ENCODE results near the gene TRABD2B. TPM values are rescaled to one million over a fixed set of nuclear protein-coding genes. Genes with fewer than 3 reads are reported as not detected.
A peak's percentile ranks its signal among the peaks of the same experiment; 100 is the strongest.

The TRABD2B gene
- total and polyA plus RNA-seq, 2 of the 13 experiments (the other 11 are each of a cell fraction or from before 2014, with no cell fraction given) = 0.04 TPM; not detected in 1

DNA sequence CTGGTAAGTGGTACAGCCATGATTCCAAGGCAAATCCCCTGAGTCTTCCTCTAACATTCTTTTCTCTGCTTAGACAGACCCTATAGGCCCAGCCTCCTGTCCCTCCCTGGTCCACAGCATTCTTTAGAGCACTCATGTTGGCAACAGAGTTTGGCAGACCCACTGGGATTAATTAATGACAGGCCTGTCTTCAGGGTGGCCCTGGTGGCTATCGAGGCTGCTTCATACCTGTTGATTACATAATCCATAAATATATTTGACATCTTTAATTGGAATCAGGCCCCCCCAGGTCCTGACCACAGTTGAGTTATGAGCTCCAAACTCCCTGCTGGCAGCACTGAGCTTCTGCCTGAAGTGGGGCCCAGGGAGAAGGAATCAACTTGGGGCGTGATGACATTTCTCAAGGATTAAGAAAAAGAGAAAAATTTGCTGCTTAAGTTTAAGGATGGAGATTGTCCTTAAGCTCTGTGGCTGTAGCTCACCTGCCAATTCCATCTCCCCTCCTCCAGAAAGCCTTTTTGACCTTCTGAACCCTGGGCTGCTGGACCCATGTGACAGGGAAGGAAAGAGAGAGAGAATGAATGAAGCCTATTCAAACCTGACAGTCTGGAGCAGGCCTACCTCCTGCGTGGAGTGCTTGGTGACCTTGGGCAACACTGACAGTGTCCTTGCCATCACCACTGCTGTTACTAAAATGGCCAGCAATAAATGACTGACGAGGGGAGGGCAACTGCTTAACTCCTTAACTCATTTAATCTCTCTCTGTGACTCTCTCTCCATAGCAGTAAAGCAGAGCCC is 156.6 kb downstream of the TRABD2B start (continued):
- peak; percentile 68; the same call in 1 of the 2 replicates for TF ChIP-seq MEIS2 (CRISPR knock-in tag; IDR thresholded peaks at IDR 0.05)
- no peak for TF ChIP-seq SNAPC4 (CRISPR knock-in tag; IDR thresholded peaks at IDR 0.05)
- TF ChIP-seq PAF1 (CRISPR knock-in tag; IDR thresholded peaks at IDR 0.05) = no peak
- TF ChIP-seq, protein P1, sequence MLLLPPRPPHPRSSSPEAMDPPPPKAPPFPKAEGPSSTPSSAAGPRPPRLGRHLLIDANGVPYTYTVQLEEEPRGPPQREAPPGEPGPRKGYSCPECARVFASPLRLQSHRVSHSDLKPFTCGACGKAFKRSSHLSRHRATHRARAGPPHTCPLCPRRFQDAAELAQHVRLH (CRISPR knock-in tag; IDR thresholded peaks at IDR 0.05; ENCODE audit: borderline replicate concordance, low read depth) = no peak
- no peak for TF ChIP-seq ZNF326 (CRISPR knock-in tag; IDR thresholded peaks at IDR 0.05; ENCODE audit: borderline replicate concordance)
- TF ChIP-seq POLR2G (IDR thresholded peaks at IDR 0.05; ENCODE audit: low read depth, low read length) = no peak
- TF ChIP-seq ELF1 (CRISPR knock-in tag; IDR thresholded peaks at IDR 0.05) = 0 out of 2 replicates have a peak, but pooled peaks have one; percentile 12
- no peak for TF ChIP-seq ZNF280D (CRISPR knock-in tag; IDR thresholded peaks at IDR 0.05)
- TF ChIP-seq ZBTB38 (CRISPR knock-in tag; IDR thresholded peaks at IDR 0.05) = no peak; the same call in 1 of the 2 replicates
- peak; percentile 98 for TF ChIP-seq HBP1 (CRISPR knock-in tag; IDR thresholded peaks at IDR 0.05; ENCODE audit: low read depth)
- no peak for TF ChIP-seq SMC3 (IDR thresholded peaks at IDR 0.05; ENCODE audit: low read length)
- TF ChIP-seq, protein P2, sequence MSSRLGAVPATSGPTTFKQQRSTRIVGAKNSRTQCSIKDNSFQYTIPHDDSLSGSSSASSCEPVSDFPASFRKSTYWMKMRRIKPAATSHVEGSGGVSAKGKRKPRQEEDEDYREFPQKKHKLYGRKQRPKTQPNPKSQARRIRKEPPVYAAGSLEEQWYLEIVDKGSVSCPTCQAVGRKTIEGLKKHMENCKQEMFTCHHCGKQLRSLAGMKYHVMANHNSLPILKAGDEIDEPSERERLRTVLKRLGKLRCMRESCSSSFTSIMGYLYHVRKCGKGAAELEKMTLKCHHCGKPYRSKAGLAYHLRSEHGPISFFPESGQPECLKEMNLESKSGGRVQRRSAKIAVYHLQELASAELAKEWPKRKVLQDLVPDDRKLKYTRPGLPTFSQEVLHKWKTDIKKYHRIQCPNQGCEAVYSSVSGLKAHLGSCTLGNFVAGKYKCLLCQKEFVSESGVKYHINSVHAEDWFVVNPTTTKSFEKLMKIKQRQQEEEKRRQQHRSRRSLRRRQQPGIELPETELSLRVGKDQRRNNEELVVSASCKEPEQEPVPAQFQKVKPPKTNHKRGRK (CRISPR knock-in tag; IDR thresholded peaks at IDR 0.05) = no peak
- TF ChIP-seq ZHX1 (CRISPR knock-in tag; IDR thresholded peaks at IDR 0.05; ENCODE audit: low read depth) = peak; percentile 31; the same call in 1 of the 2 replicates
- TF ChIP-seq ZNF7 (CRISPR knock-in tag; IDR thresholded peaks at IDR 0.05) = no peak
